HG02885 (cell line): Measurements from ENCODE around the gene SLC35A3.
"Not testable (repeated sequence)": the region's sequence is repeated elsewhere in the genome, so short reads cannot be mapped to it uniquely, and the experiment has no call there.

Experiments used
- ATAC-seq: cut with Tn5 transposase; IDR thresholded peaks from one replicate; pipeline ENCODE4 v1.9.1; 2021; ENCODE audit warnings: mild to moderate bottlenecking; ENCODE audit not compliant: unreplicated experiment, poor library complexity

SLC35A3 gene

DNA sequence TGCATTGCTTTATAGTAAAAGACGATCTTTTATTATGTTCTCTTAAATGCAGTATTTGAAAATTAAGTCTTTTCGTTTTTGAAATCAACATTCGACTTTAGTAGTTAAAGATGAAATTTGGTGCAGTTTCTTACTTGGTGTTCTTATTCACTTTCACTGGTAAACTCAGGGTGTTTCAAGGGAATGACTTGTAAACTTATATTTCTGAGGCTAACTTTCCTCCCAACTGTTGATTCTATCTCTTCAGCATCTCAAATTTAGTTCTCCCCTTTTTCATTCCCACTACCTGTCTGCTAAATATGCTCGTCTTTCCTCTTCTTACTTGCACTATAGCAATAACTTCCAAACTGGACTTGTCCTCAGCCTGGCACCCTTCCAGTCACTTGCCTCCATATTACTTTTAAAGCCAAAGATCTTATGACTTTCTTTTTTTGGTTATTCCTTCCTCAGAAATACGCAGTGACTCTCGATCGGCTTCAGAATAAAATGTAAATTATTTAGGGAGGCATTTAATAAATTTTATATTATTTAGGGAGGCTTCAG, 988 bp downstream of the SLC35A3 start:
- no peak for ATAC-seq

DNA sequence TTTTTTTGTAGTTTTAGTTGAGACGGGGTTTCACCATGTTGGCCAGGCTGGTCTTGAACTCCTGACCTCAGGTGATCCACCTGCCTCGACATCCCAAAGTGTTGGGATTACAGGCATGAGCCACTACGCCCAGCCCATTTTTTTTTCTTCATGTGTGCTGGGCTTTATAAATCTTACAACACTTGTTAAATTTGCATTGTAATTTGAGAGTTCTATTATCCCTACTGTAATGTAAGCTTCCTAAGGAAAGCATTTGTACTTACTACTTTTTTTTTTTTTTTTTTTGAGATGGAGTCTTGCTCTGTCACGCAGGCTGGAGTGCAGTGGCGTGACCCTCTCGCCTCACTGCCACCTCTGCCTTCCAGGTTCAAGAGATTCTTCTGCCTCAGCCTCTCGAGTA, 2.3 kb downstream of the SLC35A3 start:
- not testable (repeated sequence) for ATAC-seq

DNA sequence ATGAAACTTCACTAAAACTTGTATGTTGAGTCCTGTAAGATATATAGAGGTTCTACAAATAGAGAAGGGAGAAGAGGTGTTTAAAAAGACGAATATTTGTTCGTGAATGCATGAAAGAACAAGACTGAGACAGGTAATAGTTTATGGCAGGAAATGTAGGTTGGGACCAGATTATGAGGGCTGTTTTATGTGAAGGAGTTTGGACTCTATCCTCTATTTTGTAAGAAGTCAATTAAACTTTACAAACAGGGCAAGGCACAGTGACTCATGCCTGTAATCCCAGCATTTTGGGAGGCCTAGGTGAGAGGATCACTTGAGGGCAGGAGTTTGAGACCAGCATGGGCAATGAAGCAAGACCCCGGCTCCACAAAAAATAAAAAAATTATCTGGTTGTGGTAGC, 5.7 kb downstream of the SLC35A3 start:
- no peak for ATAC-seq

GRCh38 chr1:99977326-99977725, 7.5 kb downstream of the SLC35A3 start:
- not testable (repeated sequence) for ATAC-seq

DNA sequence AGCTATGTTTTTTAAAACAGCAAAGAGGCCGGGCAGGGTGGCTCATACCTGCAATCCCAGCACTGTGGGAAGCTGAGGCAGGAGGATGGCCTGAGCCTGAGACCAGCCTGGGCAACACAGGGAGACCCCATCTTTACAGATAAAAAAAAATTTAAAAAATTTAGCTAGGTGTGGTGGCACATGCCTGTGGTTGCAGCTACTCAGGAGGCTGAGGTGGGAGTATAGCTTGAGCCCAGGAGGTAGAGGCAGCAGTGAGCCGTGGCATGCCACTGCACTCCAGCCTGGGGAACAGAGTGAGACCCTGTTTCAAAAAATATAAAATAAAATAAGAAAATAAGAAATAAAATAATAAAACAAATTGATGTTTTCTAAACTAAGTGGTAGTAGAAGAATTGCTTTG, 8.4 kb downstream of the SLC35A3 start:
- no peak for ATAC-seq

DNA sequence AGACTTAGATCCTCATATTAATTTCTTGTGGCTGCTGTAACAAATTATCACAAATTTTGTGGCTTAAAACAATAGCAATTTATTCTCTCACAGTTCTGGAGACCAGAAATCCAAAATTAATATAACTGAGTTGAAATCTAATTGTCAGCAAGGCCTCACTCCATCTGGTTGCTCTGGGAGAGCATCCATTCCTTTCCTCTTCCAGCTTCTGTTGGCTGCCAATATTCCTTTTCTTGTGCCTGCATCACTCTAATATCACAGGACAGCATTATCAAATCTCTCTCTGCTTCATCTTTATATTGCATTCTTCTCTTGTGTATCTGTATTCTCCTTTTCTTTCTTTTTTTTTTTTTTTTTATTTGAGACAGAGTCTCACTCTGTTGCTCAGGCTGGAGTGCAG, 9.3 kb downstream of the SLC35A3 start:
- ATAC-seq: no peak

- ATAC-seq: no peak
These were observed 11.1 kb downstream of the SLC35A3 start for GRCh38 chr1:99980928-99981327.

GRCh38 chr1:99986656-99987225, 16.9 kb downstream of the SLC35A3 start:
- ATAC-seq: no peak

DNA sequence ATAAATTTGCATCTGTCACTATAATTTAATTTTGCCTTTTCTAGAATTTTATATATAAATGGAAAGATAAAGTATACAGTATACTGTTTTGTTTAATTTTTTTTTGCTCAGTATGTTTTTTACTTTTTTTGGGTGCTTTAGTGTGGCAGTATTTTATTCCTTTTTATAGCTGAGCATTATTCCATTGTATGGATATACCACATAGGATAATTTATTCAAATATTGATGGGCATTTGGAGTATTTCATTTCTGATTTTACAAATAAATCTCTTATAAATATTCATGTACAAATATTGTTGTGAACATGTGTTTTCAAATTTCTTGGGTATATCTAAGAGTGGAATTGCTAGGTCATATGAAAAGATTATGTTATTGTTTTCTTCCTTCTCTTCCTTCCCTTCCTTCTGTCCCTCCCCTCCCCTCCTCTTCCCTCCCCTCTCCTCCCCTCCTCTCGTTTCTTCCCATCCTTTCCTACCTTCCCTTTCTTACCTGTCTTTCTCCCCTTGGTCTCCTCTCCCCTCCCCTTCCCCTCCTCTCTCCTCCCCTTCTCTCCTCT, 18.5 kb downstream of the SLC35A3 start:
- no peak for ATAC-seq

DNA sequence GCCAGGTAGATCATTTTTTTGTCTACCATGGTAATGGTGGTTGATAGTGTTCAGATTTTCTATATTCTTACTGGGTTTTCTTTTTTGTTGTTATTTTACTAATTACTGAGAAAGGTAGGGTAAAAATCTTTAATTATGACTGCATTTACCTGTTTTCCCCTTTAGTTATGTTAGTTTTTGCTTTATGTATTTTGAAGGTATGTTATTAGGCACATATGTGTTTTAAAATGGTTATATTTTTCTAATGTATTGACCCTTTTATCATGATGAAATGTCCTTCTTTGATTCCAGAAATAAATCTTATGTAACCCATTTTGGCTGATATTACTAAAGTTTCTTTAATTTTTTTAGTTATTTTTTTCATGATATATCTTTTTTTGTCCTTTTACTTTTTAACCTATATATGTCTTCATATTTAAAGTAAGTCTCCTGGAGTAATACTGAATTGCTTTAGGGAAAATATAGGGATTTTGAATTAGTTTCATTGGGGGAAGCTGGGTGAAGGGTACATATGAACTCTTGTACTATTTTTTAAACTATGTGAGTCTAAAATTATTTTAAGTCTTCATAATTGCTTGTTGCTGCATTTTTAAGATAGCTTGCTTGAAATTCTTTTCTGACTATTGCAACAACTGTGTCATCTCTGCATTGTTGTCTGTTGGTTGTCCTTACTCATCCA, 22.4 kb downstream of the SLC35A3 start:
- ATAC-seq: no peak

GRCh38 chr1:99992760-99993467, 23.1 kb downstream of the SLC35A3 start:
- ATAC-seq: no peak

- no peak for ATAC-seq
These were observed 23.7 kb downstream of the SLC35A3 start for GRCh38 chr1:99993468-99993845.

DNA sequence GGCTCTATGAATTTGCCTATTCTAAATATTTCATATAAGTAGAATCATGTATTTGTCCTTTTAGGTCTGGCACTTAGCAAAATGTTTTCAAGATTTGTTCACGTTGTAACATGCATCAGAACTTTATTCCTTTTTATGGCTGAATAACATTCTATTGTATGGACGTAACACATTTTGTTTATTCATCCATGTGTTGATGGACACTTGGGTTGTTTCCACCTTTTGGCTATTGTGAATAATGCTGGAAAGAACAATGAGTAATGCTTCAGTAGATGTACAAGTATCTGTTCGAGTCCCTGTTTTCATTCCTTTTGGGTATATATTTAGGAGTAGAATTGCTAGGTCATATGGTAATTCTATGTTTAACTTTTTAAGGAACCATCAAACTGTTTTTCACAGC, 24.7 kb downstream of the SLC35A3 start:
- ATAC-seq: no peak

GRCh38 chr1:99996951-99997350, 27.2 kb downstream of the SLC35A3 start:
- ATAC-seq: no peak

DNA sequence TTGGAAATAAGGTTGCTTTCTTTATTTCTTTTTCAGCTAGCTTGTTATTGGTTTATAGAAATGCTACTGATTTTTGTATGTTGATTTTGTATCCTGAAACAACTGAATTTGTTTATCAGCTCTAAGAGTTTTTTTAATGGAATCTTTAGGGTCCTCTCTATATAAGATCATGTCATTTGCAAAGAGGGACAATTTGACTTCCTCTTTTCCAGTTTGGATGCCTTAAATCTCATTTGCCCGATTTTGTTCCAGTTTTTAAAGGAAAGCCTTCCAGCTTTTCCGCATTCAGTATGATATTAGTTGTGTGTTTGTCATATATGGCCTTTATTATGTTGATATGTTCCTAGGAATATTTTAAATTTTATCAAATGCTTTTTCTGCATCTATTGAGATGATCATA, 31.7 kb downstream of the SLC35A3 start:
- no peak for ATAC-seq

DNA sequence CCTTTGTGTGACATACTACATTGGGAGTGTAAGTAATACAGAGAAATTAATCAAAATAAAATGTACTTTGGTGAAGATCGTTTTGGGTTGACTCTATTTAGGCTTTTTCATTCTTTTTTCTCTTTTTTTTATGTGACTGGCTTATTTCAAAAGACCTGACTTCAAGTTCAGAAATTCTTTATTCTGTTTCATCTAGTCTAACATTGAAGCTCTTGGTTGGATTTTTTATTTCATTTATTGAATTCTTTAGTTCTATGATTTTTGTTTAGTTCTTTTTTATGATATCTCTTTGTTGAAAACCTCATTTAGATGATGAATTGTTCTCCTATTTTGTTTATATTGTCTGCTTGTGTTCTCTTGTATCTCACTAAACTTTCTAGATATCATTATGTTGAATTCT, 35.6 kb downstream of the SLC35A3 start:
- no peak for ATAC-seq

GRCh38 chr1:100006688-100007087, 36.9 kb downstream of the SLC35A3 start:
- no peak for ATAC-seq

- no peak for ATAC-seq
These were observed 39.7 kb downstream of the SLC35A3 start for GRCh38 chr1:100009458-100009857.

GRCh38 chr1:100010804-100011203, 41.0 kb downstream of the SLC35A3 start:
- ATAC-seq: no peak

GRCh38 chr1:100019220-100019619, 49.4 kb downstream of the SLC35A3 start:
- no peak for ATAC-seq

- ATAC-seq: no peak
These were observed 53.7 kb downstream of the SLC35A3 start for GRCh38 chr1:100023482-100023881.
